HCT116 (cell line): Measurements from ENCODE around the gene KIF26A. TPM values are rescaled to one million over a fixed set of nuclear protein-coding genes. Genes with fewer than 3 reads are reported as not detected.

Source experiments
- ATAC-seq: fragments of 200-7000 bp; cut with Tn5 transposase; 2 replicates; pipeline ENCODE4 v1.9.1; 2020; ENCODE audit warnings: mild to moderate bottlenecking, moderate library complexity
- BruUV-seq: library from RNA; stranded (reverse); fragments of 400-500 nt; replicated peaks from 2 replicates; lab custom pipeline; 2021; lab: Mats Ljungman, UMichigan
- CTCF ChIA-PET: fragments of 300-600 bp; sonication (Branson Sonifier 250); formaldehyde crosslinking; loops from one replicate; lab custom pipeline; 2021; ENCODE audit warnings: antibody characterized with exemption; lab: Charles Lee
- POLR2A ChIA-PET: fragments of 300-600, 350-600 bp; sonication (Branson Sonifier 250); formaldehyde crosslinking; loops from one replicate; lab custom pipeline; 2021; ENCODE audit warnings: antibody characterized with exemption; lab: Charles Lee
- RAD21 ChIA-PET, 2 experiments: fragments of 300-600 bp; sonication (Branson Sonifier 250); formaldehyde crosslinking; loops; one replicate each; lab custom pipeline; 2023; ENCODE audit warnings: low total read pairs in 2 of 2; ENCODE audit not compliant: uncharacterized antibody in 2 of 2, unreplicated experiment in 2 of 2, low non-redundant PET in 1 of 2; lab: Charles Lee
- DNase-seq: peaks from one replicate; pipeline ENCODE4 v3.0.0-alpha.2; 2010; ENCODE audit warnings: low read depth, low spot score
- H2AFZ ChIP-seq: fragments of 200-600 bp; shearing (Covaris generic), sonication (generic); 2 replicates; pipeline ENCODE4 v1.6.1; 2017; ENCODE audit warnings: low read depth, mixed run types, mixed read lengths, antibody characterized with exemption, low read length; ENCODE audit not compliant: poor library complexity, severe bottlenecking
- H3K27ac ChIP-seq: 2 replicates; pipeline ENCODE4 v1.5.1; 2012; ENCODE audit warnings: low read depth, low read length
- H3K27me3 ChIP-seq: fragments of 200-600 bp; sonication (generic); 2 replicates; pipeline ENCODE4 v1.6.1; 2016; ENCODE audit warnings: mixed run types, low read length, mixed read lengths; ENCODE audit not compliant: insufficient read depth
- H3K36me3 ChIP-seq, 2 experiments: fragments of 200-500 bp in 1 of 2; fragments of 200-600 bp in 1 of 2; sonication (Bioruptor generic) in 1 of 2; sonication (generic) in 1 of 2; 2 replicates each; pipeline versions ENCODE4 v1.5.1 to v1.6.1; 2014 to 2016; ENCODE audit warnings: low read length in 2 of 2, inconsistent platforms in 1 of 2, mixed read lengths in 1 of 2, mixed run types in 1 of 2; ENCODE audit not compliant: insufficient read depth in 2 of 2, control insufficient read depth in 1 of 2
- H3K4me1 ChIP-seq, 2 experiments: fragments of 200-600 bp in 1 of 2; sonication (generic) in 1 of 2; 2 replicates each; pipeline versions ENCODE4 v1.5.1 to v1.6.1; 2012 to 2017; ENCODE audit warnings: low read length in 2 of 2, inconsistent platforms in 1 of 2, mild to moderate bottlenecking in 1 of 2, mixed read lengths in 1 of 2, mixed run types in 1 of 2, moderate library complexity in 1 of 2; ENCODE audit not compliant: insufficient read depth in 2 of 2, control insufficient read depth in 1 of 2
- H3K4me2 ChIP-seq: fragments of 200-600 bp; sonication (generic); 2 replicates; pipeline ENCODE4 v1.6.1; 2017; ENCODE audit warnings: mixed run types, low read length, mixed read lengths
- H3K4me3 ChIP-seq, 2 experiments: fragments of 200-600 bp in 1 of 2; sonication (generic) in 1 of 2; replicated peaks in 1 of 2; 2 replicates each; pipeline ENCODE4 v1.5.1; 2011 to 2016; ENCODE audit warnings: low read length in 2 of 2, control low read depth in 1 of 2, low read depth in 1 of 2, mild to moderate bottlenecking in 1 of 2, mixed read lengths in 1 of 2, mixed run types in 1 of 2
- H3K79me2 ChIP-seq: fragments of 200-600 bp; sonication (generic); 2 replicates; pipeline ENCODE4 v1.6.1; 2017; ENCODE audit warnings: mild to moderate bottlenecking, mixed run types, low read length, moderate library complexity, mixed read lengths; ENCODE audit not compliant: insufficient read depth
- H3K9ac ChIP-seq: fragments of 200-600 bp; sonication (generic); 2 replicates; pipeline ENCODE4 v1.6.1; 2016; ENCODE audit warnings: low read length, mixed read lengths
- H3K9me2 ChIP-seq: fragments of 200-600 bp; sonication (generic), shearing (Covaris generic); 2 replicates; pipeline ENCODE4 v1.6.1; 2017; ENCODE audit warnings: mixed run types, mild to moderate bottlenecking, moderate library complexity; ENCODE audit not compliant: insufficient read depth
- H3K9me3 ChIP-seq, 2 experiments: fragments of 200-500 bp in 1 of 2; fragments of 200-600 bp in 1 of 2; sonication (Bioruptor generic) in 1 of 2; sonication (generic) in 1 of 2; 2 replicates each; pipeline ENCODE4 v1.6.1; 2014 to 2017; ENCODE audit warnings: low read length in 2 of 2, mixed read lengths in 2 of 2, inconsistent platforms in 1 of 2, low read depth in 1 of 2, mild to moderate bottlenecking in 1 of 2, mixed run types in 1 of 2, moderate library complexity in 1 of 2; ENCODE audit not compliant: control insufficient read depth in 1 of 2, insufficient read depth in 1 of 2
- H4K20me1 ChIP-seq: fragments of 200-600 bp; sonication (generic), shearing (Covaris generic); 2 replicates; pipeline ENCODE4 v1.6.1; 2017; ENCODE audit warnings: mixed run types, mild to moderate bottlenecking, moderate library complexity; ENCODE audit not compliant: insufficient read depth
- ATF3 ChIP-seq: IDR thresholded peaks from 2 replicates; pipeline ENCODE4 v1.6.1; 2012
- CBX3 ChIP-seq: IDR thresholded peaks from 2 replicates; pipeline ENCODE4 v1.6.1; 2012; ENCODE audit warnings: low read depth
- CTCF ChIP-seq, 3 experiments: fragments of 200-600 bp in 1 of 3; sonication (generic) in 1 of 3; IDR thresholded peaks in 2 of 3; conservative IDR thresholded peaks in 1 of 3; 2 replicates each; pipeline ENCODE4 v1.5.1; 2012 to 2017; ENCODE audit warnings: low read depth in 2 of 3, low read length in 2 of 3, antibody characterized with exemption in 1 of 3, borderline replicate concordance in 1 of 3, control low read depth in 1 of 3, mild to moderate bottlenecking in 1 of 3, mixed read lengths in 1 of 3, mixed run types in 1 of 3, moderate library complexity in 1 of 3; ENCODE audit not compliant: insufficient read depth in 1 of 3
- EGR1 ChIP-seq: IDR thresholded peaks from 2 replicates; pipeline ENCODE4 v1.6.1; 2012; ENCODE audit warnings: low read depth
- EZH2phosphoT487 ChIP-seq: fragments of 200-600 bp; IDR thresholded peaks from 2 replicates; pipeline ENCODE4 v1.6.1; 2018; ENCODE audit warnings: antibody characterized with exemption, borderline replicate concordance
- FOSL1 ChIP-seq: IDR thresholded peaks from 2 replicates; pipeline ENCODE4 v1.6.1; 2012; ENCODE audit warnings: low read depth
- JUND ChIP-seq: IDR thresholded peaks from 2 replicates; pipeline ENCODE4 v1.6.1; 2012
- POLR2AphosphoS5 ChIP-seq: IDR thresholded peaks from 2 replicates; pipeline ENCODE4 v1.6.1; 2011; ENCODE audit warnings: mild to moderate bottlenecking, low read depth, low read length, moderate library complexity
- SIN3A ChIP-seq: IDR thresholded peaks from 2 replicates; pipeline ENCODE4 v1.6.1; 2012; ENCODE audit warnings: low read depth
- YY1 ChIP-seq: IDR thresholded peaks from 2 replicates; pipeline ENCODE4 v1.6.1; 2011; ENCODE audit warnings: low read length, low read depth, moderate library complexity, mild to moderate bottlenecking; ENCODE audit not compliant: insufficient replicate concordance; ENCODE audit errors: extremely low read depth
- ZNF274 ChIP-seq: fragments of 200-500 bp; sonication (Bioruptor generic); IDR thresholded peaks from 2 replicates; pipeline ENCODE4 v1.6.1; 2014; ENCODE audit warnings: mild to moderate bottlenecking, low read depth, low read length, inconsistent platforms
- intact Hi-C: fragments of 100-400 bp; cut with micrococcal nuclease; formaldehyde crosslinking; loops from 2 replicates; pipeline ENCODE4 v1.10.0; 2022
- total RNA-seq: library from RNA; stranded (reverse); gene quantifications from one replicate; pipeline ENCODE4 v1.2.1, GENCODE V29; 2021; ENCODE audit not compliant: unreplicated experiment

Gene KIF26A
- total RNA-seq, 1 experiment from 2014 or later, result 10.2 TPM

GRCh38 chr14:104185916-104186495, 47.6 kb downstream of the KIF26A start:
- ChIA-PET CTCF (interaction anchor here (1.1 kb wide), 1 partner anchor 378 kb away, joined by 3 read pairs; no protein-coding TSS in a partner anchor), RAD21 (no interaction called here), POLR2A (no interaction called here)
- Histone ChIP-seq H3K27me3 (no peaks in the 10 kb centered on the region), H3K36me3 (no peaks in the 10 kb centered on the region), H4K20me1 (no peaks in the 10 kb centered on the region), H3K4me1 (peaks cover 5 to 13% of the 10 kb centered on the region in 2 experiments; a peak in 3 of 4 replicates), H3K4me3 (no peak overlapping the region), H3K9me3 (no peaks in the 10 kb centered on the region), H3K79me2 (no peaks in the 10 kb centered on the region), H3K27ac (no peak overlapping the region), H3K9me2 (no peaks in the 10 kb centered on the region), H3K4me2 (no peak overlapping the region), H3K9ac (no peak overlapping the region), H2AFZ (no peak overlapping the region)
- DNase-seq (no peak), ATAC-seq (no peak)
- intact Hi-C loops, result no loop called here
- TF ChIP-seq POLR2AphosphoS5 (no peak), EGR1 (no peak), CTCF (IDR thresholded peaks at IDR 0.05 in 2 of 3, conservative IDR thresholded peaks at IDR 0.05 in 1 of 3; ENCODE audit: borderline replicate concordance in 1 of 3, insufficient read depth in 1 of 3, low read depth in 2 of 3, low read length in 2 of 3) (no peak), ATF3 (no peak), JUND (no peak), SIN3A (no peak), CBX3 (no peak), FOSL1 (no peak), ZNF274 (no peak), YY1 (no peak), EZH2phosphoT487 (no peak)
- no TSS peak for BruUV-seq
